Suprapubic skin (tissue), 4 donors: ENCODE measurements around the gene PTPRM.

Experiments used
- CTCF ChIP-seq, 2 donors: fragments of 200-600 bp in 1 of 2; fragments of 450-650 bp in 1 of 2; sonication (generic) in 1 of 2; IDR thresholded peaks; one replicate each; pipeline ENCODE4 v1.5.1; 2016 to 2019; ENCODE audit warnings: antibody characterized with exemption in 2 of 2, mild to moderate bottlenecking in 1 of 2, moderate library complexity in 1 of 2
- EP300 ChIP-seq: sonication (generic); formaldehyde crosslinking; IDR thresholded peaks from one replicate; pipeline ENCODE4 v1.6.1; 2017; ENCODE audit warnings: antibody characterized with exemption
- POLR2A ChIP-seq, 2 donors: fragments of 450-650 bp; IDR thresholded peaks; one replicate each; pipeline ENCODE4 v1.6.1; 2017; ENCODE audit warnings: antibody characterized with exemption in 2 of 2, mild to moderate bottlenecking in 2 of 2, moderate library complexity in 2 of 2
- POLR2AphosphoS5 ChIP-seq, 3 donors: sonication (generic); formaldehyde crosslinking; IDR thresholded peaks; one replicate each; pipeline ENCODE4 v1.6.1; 2017; ENCODE audit warnings: antibody characterized with exemption in 3 of 3

- TF ChIP-seq CTCF (IDR thresholded peaks at IDR 0.05) (no peak), EP300 (no peak), POLR2A (IDR thresholded peaks at IDR 0.05) (no peak), POLR2AphosphoS5 (IDR thresholded peaks at IDR 0.05) (no peak)
Measured at GRCh38 chr18:8428951-8429350, 861.8 kb downstream of the PTPRM start.
